ENCODE results near the gene SGTA.

- TF ChIP-seq, protein P1, sequence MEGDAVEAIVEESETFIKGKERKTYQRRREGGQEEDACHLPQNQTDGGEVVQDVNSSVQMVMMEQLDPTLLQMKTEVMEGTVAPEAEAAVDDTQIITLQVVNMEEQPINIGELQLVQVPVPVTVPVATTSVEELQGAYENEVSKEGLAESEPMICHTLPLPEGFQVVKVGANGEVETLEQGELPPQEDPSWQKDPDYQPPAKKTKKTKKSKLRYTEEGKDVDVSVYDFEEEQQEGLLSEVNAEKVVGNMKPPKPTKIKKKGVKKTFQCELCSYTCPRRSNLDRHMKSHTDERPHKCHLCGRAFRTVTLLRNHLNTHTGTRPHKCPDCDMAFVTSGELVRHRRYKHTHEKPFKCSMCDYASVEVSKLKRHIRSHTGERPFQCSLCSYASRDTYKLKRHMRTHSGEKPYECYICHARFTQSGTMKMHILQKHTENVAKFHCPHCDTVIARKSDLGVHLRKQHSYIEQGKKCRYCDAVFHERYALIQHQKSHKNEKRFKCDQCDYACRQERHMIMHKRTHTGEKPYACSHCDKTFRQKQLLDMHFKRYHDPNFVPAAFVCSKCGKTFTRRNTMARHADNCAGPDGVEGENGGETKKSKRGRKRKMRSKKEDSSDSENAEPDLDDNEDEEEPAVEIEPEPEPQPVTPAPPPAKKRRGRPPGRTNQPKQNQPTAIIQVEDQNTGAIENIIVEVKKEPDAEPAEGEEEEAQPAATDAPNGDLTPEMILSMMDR (IDR thresholded peaks at IDR 0.05), result no peak
- TF ChIP-seq POLR2A (IDR thresholded peaks at IDR 0.05), result no peak
These were observed 60.3 kb downstream of the SGTA start for GRCh38 chr19:2722541-2723344.
